Left colon (tissue), 2 donors: ENCODE results near the gene LDB2. TPM values are rescaled to one million over a fixed set of nuclear protein-coding genes. Genes with fewer than 3 reads are reported as not detected.

Source experiments
- ATAC-seq: fragments of 200-7000 bp; cut with Tn5 transposase; one replicate; pipeline ENCODE4 v1.9.1; 2020; ENCODE audit warnings: mild to moderate bottlenecking, moderate library complexity
- DNase-seq, 2 donors: peaks; one replicate each; pipeline ENCODE4 v3.0.0-alpha.2; 2020
- intact Hi-C, 2 donors: fragments of 100-400 bp; cut with DNase I in 1 of 2; cut with micrococcal nuclease in 1 of 2; formaldehyde crosslinking; loops; one replicate each; pipeline versions ENCODE4 v1.11.2 to v1.14.0; 2022; cut with DNase I, micrococcal nuclease
- total RNA-seq, 2 donors: library from RNA; stranded (reverse); fragmentation: NEBNext Ultra II Directional; extraction: Animal tissue kit (Norgen Biotek cat#: 25700); gene quantifications; one replicate each; pipeline ENCODE4 v1.2.1, GENCODE V29; 2021
- donor health status: DM: no; HTN: no; CAD: no.
- donor health status: DM: yes; HTN: yes; CAD: no.

LDB2 gene
- total RNA-seq, 2 donors from 2014 or later: 3.1 to 6.9 TPM

DNA sequence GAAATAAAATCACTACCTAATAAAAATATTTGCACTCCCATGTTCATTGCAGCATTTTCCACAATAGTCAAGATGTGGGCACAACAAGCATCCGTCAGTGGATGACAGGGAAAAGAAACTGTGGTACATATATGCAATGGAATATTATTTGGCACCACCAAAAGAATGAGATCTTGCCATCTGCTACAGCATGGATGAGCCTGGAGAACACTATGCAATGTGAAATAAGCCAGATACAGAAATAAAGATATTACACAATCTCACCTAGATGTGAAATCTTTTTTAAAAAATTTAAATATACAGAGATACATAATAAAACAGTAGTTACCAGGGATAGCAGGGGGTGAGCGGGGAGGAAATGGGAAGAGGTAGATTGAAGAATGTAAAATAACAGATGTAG is 44.8 kb downstream of the LDB2 start:
- intact Hi-C loops: no loop called here
- no peak for ATAC-seq
- no peak for DNase-seq

DNA sequence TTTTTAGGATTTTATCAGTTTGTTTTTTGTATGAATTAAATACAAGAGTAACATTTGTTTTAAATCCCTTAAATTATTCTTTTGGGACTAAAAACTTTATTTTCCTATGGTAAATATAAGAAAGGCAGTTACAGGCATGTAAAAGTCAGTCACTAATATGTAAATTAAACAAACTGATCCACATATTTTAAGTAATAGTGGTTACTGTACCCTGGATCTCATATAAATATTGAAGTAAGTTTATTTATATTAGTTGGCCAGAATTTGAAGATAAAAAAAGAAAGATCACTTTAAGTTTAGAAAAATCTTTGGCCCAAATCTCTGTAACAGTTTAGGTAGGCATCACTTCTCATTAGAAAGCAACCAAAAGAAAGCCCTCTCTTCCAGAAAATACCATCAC is 45.8 kb downstream of the LDB2 start:
- DNase-seq (no peak), ATAC-seq (no peak)
- intact Hi-C loops: no loop called here

DNA sequence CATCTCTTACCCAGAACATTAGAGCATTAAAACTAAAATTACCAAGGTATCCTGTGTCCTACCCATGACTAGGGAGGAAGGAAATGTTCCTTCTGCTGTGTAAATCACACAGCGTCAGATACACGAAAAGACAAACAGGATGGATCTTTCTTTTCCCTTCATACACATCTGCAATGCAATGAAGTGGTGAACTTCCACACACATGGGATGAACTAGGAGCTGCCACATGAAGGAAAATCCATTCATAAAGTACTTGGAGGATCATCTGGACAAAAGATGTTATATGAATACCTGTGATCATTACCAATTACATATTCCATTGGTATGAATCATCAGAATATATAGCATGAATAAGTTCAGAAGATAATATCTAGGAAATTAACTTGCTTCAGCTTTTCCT is 46.2 kb downstream of the LDB2 start:
- ATAC-seq (no peak), DNase-seq (no peak)
- intact Hi-C loops: no loop called here

DNA sequence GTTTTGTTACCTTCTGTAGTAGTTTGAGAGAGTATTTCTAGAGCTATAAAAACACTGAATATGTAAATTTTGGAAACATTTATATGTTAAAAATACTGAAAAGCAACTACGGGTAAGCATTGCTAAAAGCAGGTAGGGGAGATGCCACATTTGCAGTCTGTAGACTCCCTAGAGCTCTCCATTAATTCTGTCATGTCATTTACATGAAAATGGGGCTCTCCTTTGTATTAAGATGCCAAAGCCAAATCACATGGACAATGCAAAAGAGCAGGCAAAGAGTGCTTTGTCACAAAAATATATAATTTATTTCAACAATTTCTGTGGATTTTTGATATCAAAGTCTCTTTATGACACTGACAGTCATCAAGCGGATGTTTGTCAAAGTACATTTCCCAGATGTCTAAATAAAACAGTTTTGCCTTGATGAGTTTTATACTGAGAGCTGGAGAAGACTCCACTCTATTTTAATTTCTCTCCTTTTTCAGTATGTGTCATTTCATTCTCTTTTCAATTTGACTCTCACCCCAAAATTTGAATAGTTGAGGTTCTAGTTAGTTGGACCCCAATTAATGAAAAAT is 51.8 kb downstream of the LDB2 start:
- ATAC-seq (no peak), DNase-seq (no peak)
- intact Hi-C loops: no loop called here

DNA sequence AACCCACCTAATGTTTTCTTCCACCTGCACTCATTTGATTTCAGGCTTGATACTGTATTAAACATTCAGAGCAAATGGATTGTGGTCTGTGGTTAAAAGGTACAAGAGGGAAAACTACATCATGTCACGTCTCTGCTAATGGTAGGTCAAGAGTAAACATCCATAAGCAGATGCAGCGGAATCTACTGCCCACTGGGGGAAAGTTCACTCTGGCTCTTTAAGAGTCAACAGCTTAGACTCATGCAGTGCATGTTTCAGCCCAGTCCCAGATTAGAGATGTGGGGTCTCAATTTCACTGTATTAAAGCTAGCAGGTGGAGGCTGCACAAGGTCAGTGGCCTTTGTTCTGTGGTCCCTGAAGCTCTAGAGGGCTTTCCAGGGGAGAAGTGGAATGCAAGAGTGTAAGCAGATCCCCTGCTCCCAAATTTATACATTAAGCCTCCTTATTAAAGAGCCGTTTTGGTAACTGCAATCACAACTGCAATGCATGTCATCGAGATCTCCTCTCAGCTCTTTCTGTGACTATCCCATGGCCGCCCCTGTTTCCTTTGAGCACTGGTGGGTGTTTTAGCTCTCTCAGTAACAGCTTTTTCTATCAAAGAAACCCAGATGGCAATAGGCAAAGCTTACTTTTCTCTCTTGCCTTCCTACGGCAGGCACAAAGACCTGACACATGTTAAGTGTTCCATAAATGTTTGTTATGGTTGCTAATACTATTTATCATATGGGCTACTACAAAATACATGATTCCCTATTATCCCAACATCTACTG is 53.4 kb downstream of the LDB2 start:
- intact Hi-C loops: no loop called here
- ATAC-seq (no peak), DNase-seq (no peak)

DNA sequence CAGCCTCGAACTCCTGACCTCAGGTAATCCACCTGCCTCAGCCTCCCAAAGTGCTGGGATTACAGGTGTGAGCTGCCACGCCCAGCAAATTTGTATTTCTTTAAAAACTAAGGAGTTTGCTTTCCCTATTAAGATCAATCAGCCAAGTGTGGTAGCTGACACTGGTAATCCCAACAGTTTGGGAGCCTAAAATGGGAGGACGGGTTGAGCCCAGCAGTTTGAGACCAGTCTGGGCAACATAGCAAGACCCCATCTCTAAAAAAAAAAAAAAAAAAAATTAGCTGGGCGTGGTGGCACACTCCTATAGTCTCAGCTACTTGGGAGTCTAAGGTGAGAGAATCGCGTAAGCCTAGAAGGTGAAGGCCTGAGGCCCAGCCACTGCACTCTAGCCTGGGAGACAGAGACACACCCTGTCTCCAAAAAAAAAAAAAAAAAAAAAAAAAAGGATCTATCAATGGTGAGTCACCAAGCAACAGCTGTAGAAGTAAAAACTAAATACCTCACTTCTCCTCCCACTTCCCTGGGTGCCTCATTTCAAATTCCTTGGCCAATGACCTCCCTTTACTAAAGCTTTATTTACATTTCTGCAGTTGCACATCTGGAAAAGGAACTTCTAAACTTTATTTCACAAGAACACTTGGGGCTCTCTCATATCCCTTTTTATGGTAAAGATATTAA is 54.5 kb downstream of the LDB2 start:
- ATAC-seq (no peak), DNase-seq (no peak)
- intact Hi-C loops: no loop called here

DNA sequence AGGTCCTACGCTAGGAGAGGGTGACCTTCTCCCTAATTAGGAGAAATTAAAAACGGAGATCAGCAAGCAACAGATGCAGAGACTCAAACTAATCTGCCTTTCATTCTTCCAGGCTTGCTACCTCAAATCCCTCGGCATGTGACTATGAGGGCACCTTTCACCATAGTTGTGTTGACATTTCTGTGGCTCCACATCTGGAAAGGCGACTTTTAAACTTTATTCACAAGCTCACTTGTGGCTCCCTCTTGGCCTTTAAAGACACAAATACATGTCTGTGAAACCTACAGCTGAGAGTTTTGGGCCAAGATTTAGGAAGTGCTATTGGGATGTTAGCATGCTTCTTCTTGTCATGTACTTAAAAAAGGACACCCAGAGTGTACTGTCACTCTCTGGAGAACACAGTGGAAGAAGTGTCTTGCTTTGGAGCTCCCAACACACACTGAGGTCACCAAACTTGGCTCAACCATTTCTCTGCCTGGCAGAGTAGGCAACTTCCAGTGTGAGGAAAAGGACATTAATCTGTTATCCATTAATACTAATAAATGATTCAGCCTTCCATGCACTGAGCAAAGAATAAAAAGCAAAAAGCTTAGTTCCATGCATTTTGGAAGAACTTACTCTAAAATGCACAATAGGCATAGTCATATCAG is 60.1 kb downstream of the LDB2 start:
- ATAC-seq (no peak), DNase-seq (no peak)

DNA sequence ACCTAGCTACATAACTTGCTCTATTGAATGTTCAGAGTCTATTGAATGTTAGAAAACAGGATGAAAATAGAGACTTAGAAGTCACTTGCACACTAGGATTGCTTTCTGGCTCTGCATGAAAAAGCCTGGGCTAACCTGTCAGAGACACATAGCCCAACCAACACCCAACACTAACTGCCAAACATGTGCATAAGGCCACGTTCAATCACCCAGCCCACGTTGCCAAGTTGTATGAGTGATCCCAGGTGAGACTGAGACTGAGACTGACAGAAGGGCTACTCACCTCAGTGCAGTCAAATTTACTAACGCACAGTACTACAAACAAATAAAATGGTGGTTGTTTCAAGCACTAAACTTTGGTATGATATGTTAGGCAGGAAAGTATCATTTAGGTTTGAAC is 61.0 kb downstream of the LDB2 start:
- intact Hi-C loops: no loop called here
- ATAC-seq: no peak

More for the DNA sequence above, 60.1 kb downstream of the LDB2 start:
- intact Hi-C loops: no loop called here

DNA sequence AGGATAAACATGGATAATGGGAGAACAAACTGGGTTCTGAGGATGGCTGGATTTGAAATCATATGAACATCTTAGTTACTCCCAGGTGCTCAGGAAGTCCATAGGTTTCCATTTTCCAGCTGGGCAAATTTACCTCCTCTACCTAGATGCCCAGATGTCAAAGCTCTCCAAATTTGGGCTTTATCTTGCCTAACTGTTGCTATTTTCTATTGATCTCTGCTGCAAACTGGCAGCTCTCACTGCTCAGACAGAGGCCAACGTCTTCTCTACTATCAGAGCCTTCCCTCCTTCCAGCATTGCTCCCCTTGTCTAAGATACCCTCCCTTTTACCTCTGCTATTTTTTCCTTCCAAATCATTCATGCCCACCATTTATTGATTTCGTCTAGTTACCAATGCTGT is 62.1 kb downstream of the LDB2 start:
- intact Hi-C loops: no loop called here
- no peak for DNase-seq

More for the DNA sequence above, 61.0 kb downstream of the LDB2 start:
- DNase-seq: no peak

DNA sequence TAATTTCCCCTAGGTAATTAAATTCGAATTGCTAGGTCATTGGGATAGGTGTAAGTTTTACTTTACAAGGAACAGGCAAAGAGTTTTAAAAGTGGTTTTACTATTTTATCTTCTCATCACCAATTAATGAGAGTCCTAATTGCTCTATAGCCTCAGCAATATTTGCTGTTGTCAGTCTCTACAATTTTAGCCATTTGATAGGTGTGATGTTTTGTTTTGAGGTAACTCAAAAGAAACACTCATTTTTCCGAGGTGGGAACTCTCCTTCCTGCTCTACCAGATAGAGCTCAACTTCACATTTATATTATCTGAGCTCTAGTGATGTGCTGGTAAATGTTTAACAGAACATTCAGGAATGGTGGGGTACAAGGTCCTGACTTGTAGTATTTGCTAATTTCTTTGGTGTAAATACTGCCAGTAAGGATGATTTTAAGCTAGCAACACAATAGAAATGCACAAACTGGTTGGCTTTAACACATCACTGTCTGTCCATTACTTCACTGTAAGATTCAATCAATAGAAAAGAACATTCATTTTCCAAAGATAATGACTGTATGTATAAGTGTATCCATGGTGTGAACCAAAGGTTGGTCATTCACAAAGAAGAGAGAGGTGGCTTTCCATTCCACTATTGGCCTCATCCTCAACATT is 62.7 kb downstream of the LDB2 start:
- DNase-seq (no peak), ATAC-seq (no peak)
- intact Hi-C loops: no loop called here

More for the DNA sequence above, 62.1 kb downstream of the LDB2 start:
- ATAC-seq: no peak

DNA sequence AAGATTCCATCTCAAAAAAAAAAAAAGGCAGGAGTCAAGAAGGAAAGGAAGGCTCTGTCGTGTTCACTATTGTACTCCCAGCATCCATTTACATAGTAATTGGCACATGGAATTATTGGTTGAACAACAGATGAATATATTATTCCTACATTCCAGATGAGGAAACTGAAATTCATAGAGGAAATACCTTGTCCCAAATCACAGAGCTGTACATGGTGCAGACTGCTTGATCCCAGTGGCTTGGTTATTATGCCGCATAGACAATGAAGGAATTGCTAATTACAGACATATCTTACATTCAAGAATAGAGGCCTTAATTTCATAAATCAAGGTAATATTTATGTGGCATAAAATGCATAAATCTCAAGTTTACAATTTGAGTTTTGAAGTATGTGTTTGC is 63.6 kb downstream of the LDB2 start:
- intact Hi-C loops: no loop called here
- no peak for DNase-seq
- ATAC-seq: no peak

DNA sequence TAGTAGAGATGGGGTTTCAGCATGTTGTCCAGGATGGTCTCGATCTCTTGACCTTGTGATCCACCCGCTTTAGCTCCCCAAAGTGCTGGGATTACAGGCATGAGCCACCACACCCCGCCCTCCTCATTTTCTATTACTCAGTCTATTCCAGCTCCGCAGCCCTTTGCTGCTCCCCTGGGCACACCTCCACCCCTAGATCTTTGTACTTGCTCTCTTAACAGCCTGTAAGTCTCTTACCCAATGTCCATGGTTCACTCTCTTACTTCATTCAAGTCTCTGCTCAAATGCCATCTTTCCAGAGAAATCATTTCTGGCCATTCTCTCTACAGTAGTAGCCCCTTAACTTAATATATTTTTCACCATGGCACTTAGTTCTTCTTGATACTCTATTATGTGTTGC is 64.7 kb downstream of the LDB2 start:
- DNase-seq: no peak
- intact Hi-C loops: no loop called here
- no peak for ATAC-seq

DNA sequence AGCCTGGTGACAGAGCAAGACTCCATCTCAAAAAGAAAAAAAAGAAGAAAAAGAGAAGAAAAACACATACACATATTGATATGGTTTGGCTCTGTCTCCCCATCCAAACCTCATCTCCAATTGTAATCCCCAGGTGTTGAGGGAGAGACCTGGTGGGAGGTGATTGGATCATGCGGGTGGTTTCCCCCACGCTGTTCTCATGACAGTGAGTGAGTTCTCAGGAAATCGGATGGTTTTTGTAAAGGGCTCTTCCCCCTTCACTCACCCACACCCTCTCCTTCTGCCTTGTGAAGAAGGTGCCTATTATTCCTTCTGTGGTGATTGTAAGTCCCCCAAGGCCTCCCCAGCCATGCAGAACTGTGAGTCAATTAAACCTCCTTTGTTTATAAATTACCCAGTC is 68.4 kb downstream of the LDB2 start:
- intact Hi-C loops: no loop called here
- DNase-seq (no peak), ATAC-seq (no peak)

DNA sequence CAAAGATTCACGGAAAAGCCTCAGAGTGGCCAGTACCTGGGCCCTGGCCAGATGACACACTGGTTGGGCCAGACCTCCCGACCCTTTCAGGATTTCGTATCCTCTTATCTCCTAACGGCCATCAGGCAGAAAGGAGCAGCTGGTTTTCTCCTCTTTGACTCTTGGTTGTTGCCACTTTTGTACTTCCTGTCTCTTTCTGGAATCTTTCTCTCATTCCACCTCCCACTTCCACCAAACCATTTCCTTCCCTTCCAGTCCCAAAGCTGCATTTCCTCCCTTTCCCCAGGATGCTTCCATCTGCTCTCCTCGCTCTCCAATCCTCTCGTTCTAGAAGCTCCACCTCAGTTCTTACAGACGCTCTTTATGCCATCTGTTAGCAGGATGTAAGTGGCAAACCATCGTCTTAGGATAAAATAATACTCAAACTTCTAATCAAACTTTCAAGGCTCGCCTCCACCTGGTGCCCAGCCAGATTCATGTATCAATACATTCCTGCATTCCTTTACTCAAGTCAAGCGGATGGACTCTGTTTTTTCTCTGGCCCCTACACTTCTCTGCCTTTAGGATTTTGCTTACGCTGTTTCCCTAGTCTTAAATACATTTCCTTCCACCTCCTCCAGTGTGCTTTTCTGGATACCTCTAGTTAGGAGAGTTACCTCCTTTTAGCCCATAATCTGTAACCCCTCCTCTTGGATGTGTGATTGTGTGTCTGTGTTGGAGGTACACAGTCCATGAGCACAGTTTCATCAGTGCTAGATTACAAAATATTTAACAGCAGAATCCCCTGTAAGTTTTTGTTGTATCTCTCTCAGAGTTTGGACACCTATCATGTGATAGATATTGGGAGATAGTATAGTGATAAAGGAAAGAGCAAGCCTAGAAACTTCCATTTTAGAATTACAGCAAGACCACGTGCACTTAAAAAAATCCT is 70.4 kb downstream of the LDB2 start:
- ATAC-seq: no peak
- intact Hi-C loops: no loop called here
- no peak for DNase-seq

DNA sequence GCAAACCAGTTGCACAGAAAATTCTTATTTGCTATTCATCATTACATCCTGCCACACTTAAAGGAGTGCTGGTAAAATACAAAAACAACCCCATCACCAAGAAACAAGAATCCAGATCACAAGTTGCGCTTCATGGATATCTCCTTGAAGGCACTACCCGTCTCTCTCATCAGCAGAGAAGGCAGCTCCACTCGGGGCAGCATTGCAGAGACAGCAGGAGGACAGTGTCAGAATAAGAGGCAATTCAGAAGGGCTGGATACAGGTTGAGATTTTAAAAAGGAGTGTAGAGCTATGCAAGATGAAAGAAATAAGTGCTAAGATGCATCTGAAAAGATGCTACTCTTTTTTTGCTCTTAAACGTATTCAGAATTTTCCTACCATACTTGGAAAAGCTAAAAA is 71.4 kb downstream of the LDB2 start:
- DNase-seq: no peak
- intact Hi-C loops: no loop called here
- ATAC-seq: no peak

DNA sequence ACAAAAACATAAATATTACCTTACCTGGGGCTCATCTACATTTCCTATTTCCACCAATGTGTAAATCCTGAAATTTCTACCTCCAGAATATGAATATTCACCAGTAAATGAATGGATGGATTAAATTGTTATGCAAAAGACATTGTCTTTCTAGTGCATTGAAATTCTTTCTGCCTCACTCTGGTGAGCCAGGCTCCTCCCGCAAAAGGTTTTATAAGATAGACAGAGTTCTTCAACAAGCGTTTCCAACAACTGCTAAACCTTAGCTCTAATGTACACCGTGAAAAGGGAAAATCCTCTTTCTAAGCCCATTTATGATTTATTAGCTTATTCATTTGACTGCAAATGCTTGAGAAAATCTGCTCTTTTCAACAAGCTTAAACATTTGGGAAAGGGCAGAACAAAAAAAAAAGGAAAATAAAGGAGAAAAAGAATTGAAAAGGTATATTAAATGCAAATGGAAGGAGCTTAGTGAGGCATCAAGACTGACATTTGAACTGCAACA is 72.0 kb downstream of the LDB2 start:
- DNase-seq: no peak

DNA sequence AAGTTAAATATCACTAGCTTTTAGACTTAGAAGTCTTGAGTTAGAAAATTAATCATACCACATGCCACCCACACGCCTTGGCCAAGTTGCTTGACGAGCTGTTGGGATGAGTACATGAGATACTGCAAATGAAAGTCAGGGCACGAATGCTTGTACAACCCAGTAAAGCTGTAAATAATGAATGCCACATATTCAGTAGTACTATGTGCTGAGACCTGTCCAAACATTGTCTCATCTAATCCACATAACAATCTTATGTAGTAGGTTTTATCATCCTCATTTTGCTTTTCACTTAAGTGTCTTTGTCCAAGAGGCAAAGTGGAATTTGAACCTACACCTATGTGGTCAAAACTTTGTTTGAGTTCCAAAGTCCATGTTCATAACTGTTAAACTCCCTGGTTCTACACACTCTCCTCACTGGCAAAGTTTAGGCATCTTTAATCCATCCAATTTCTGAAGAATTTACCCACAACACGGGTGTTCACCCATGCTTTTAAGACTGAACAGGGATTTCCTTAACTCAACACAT is 74.1 kb downstream of the LDB2 start:
- ATAC-seq (no peak), DNase-seq (no peak)
- intact Hi-C loops: no loop called here

More for the DNA sequence above, 72.0 kb downstream of the LDB2 start:
- ATAC-seq: no peak
- intact Hi-C loops: no loop called here

DNA sequence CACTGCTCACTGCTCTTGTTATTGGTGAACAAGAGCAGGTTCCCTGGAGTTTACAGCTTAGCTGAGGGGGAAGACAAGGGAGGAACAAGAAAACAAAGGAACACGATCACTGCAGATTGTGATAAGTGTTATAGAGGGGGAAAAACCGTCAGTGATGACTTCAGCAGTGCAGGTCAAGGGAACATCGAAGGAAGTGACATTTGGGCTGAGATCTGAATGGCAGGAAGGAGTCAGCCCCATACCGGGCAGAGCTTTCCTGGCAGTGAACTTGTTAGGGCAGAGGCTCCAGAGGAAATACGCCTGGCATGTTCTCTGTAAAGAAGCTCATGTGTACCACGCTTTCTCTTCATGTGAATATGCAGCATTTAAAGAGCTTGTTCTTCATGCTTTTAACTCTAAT is 78.1 kb downstream of the LDB2 start:
- intact Hi-C loops: no loop called here
- DNase-seq (no peak), ATAC-seq (no peak)
